Measurements from ENCODE around the gene PYY.
"Not testable (repeated sequence)": the region's sequence is repeated elsewhere in the genome, so short reads cannot be mapped to it uniquely, and the experiment has no call there.

Gene PYY

DNA sequence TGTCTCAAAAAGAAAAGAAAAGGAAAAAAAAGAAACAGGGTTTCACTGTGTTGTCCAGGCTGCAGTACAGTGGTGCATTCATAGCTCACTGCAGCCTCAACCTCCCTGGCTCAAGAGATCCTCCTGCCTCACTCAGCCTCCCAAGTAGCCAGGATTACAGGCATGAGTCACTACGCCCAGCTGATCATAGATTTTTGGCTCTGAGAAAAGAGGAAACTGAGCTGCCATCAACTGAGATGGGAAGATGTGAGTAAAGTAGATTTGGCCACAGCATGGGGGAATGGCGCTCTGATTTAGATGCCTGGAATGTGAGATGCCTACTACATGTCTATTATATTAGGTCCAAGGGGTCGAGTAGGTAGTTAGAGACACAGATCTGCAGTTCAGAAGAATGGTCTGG is 44.8 kb upstream of the PYY start:
- peak in 1 of 2 experiments; percentile 29 for DNase-seq (ENCODE audit: low read depth in 1 of 2, low spot score in 1 of 2)
- Histone ChIP-seq H3K4me3 (replicated peaks; ENCODE audit: insufficient read depth, low read length) (no peak overlapping the region), H3K27ac (replicated peaks) (no peak overlapping the region), H3K27me3 (ENCODE audit: insufficient read depth, poor library complexity, severe bottlenecking) (peaks cover 37% of the 10 kb centered on the region)
- TF ChIP-seq SPI1 (IDR thresholded peaks at IDR 0.05; ENCODE audit: borderline replicate concordance, low read depth) (no peak), GABPA (IDR thresholded peaks at IDR 0.05; ENCODE audit: low read depth) (no peak), REST (IDR thresholded peaks at IDR 0.05; ENCODE audit: insufficient replicate concordance, low read depth) (no peak), POLR2AphosphoS5 (IDR thresholded peaks at IDR 0.05; ENCODE audit: low read depth) (no peak)
- TF ChIP-seq, protein P1, sequence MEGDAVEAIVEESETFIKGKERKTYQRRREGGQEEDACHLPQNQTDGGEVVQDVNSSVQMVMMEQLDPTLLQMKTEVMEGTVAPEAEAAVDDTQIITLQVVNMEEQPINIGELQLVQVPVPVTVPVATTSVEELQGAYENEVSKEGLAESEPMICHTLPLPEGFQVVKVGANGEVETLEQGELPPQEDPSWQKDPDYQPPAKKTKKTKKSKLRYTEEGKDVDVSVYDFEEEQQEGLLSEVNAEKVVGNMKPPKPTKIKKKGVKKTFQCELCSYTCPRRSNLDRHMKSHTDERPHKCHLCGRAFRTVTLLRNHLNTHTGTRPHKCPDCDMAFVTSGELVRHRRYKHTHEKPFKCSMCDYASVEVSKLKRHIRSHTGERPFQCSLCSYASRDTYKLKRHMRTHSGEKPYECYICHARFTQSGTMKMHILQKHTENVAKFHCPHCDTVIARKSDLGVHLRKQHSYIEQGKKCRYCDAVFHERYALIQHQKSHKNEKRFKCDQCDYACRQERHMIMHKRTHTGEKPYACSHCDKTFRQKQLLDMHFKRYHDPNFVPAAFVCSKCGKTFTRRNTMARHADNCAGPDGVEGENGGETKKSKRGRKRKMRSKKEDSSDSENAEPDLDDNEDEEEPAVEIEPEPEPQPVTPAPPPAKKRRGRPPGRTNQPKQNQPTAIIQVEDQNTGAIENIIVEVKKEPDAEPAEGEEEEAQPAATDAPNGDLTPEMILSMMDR (IDR thresholded peaks at IDR 0.05; ENCODE audit: insufficient read depth, low read length), result no peak

GRCh38 chr17:43997180-43997579 is 43.4 kb upstream of the PYY start:
- peaks cover 35% of the 10 kb centered on the region for H3K27me3 ChIP-seq (ENCODE audit: insufficient read depth, poor library complexity, severe bottlenecking)
- not testable (repeated sequence) for DNase-seq (ENCODE audit: low read depth in 1 of 2, low spot score in 1 of 2)

DNA sequence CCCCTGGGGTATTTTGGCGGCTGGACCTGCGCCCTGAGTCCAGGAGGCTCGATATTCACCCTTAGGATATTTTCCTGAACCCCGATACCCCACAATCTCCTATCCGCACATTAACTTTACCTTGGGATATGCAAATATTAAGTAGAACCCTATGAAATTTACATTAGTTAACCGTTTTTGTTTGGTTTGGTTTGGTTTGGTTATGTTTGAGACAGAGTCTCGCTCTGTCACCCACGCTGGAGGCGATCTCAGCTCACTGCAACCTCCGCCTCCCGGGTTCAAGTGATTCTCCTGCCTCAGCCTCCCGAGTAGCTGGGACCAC is 41.4 kb upstream of the PYY start:
- DNase-seq (ENCODE audit: low read depth in 1 of 2, low spot score in 1 of 2), result no peak
- Histone ChIP-seq H3K27ac (replicated peaks) (no peak overlapping the region), H3K27me3 (ENCODE audit: insufficient read depth, poor library complexity, severe bottlenecking) (peaks cover 32% of the 10 kb centered on the region), H3K4me3 (replicated peaks; ENCODE audit: insufficient read depth, low read length) (no peak overlapping the region)
- TF ChIP-seq REST (IDR thresholded peaks at IDR 0.05; ENCODE audit: insufficient replicate concordance, low read depth) (no peak), SPI1 (IDR thresholded peaks at IDR 0.05; ENCODE audit: borderline replicate concordance, low read depth) (no peak), GABPA (IDR thresholded peaks at IDR 0.05; ENCODE audit: low read depth) (no peak)
- TF ChIP-seq, protein P1 (IDR thresholded peaks at IDR 0.05; ENCODE audit: insufficient read depth, low read length), result no peak

More at GRCh38 chr17:43997180-43997579, 43.4 kb upstream of the PYY start:
- H3K27ac ChIP-seq (replicated peaks); H3K4me3 ChIP-seq (replicated peaks; ENCODE audit: insufficient read depth, low read length): not testable (repeated sequence)

DNA sequence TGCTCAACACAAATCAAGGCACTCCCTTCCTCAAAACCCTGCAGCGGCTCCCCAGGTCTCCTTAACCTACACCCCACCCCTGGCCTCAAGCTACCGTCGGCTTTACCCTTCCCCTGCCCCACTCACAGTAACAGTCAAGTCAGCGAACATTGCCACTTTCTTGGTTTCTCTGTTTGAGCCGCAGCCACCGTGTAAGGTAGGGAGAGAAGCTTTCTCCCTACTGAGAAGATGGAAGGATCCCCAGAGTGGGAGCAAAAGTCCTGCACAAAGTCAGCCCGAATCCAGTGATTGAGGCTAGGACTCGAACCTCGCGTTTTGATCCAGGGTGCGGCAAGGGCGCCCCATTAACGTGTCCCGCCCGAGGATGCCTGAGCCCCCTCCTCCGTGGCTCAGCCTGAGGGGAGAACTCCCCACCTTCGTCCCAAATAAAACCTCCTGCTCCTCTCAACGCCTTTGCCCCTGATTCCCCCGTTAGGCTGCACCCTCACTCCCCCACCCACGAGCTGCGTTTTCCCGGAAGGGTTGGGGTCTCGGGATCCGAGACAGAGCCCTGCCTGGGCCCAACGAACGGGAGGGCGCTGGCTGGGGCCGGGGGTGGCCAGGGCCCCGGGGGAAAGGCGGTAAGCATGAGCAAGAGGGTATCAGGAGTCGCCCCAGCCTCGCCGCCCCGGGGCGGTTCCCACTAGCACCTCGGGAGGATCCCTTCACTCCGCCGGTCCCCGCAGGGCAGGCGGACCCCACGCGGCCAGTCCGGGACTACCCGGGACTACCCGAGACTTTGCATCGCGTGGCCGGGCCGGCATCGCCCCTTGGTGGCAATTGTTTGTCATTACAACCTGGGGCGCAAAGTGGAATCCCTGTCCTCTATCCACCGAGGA is 40.8 kb upstream of the PYY start:
- Histone ChIP-seq H3K27me3 (ENCODE audit: insufficient read depth, poor library complexity, severe bottlenecking) (peaks cover 32% of the 10 kb centered on the region), H3K27ac (replicated peaks) (no peak overlapping the region), H3K4me3 (replicated peaks; ENCODE audit: insufficient read depth, low read length) (no peak overlapping the region; the same call in 1 of the 2 replicates)
- peak in 1 of 2 experiments; percentile 46 for DNase-seq (ENCODE audit: low read depth in 1 of 2, low spot score in 1 of 2)
- TF ChIP-seq, protein P1 (IDR thresholded peaks at IDR 0.05; ENCODE audit: insufficient read depth, low read length), result peak; percentile 73
- TF ChIP-seq GABPA (IDR thresholded peaks at IDR 0.05; ENCODE audit: low read depth) (no peak), REST (IDR thresholded peaks at IDR 0.05; ENCODE audit: insufficient replicate concordance, low read depth) (no peak), SPI1 (IDR thresholded peaks at IDR 0.05; ENCODE audit: borderline replicate concordance, low read depth) (no peak), POLR2AphosphoS5 (IDR thresholded peaks at IDR 0.05; ENCODE audit: low read depth) (no peak)

Data from HL-60 (cell line).